Measurements from ENCODE around the gene FAM131C.

DNA sequence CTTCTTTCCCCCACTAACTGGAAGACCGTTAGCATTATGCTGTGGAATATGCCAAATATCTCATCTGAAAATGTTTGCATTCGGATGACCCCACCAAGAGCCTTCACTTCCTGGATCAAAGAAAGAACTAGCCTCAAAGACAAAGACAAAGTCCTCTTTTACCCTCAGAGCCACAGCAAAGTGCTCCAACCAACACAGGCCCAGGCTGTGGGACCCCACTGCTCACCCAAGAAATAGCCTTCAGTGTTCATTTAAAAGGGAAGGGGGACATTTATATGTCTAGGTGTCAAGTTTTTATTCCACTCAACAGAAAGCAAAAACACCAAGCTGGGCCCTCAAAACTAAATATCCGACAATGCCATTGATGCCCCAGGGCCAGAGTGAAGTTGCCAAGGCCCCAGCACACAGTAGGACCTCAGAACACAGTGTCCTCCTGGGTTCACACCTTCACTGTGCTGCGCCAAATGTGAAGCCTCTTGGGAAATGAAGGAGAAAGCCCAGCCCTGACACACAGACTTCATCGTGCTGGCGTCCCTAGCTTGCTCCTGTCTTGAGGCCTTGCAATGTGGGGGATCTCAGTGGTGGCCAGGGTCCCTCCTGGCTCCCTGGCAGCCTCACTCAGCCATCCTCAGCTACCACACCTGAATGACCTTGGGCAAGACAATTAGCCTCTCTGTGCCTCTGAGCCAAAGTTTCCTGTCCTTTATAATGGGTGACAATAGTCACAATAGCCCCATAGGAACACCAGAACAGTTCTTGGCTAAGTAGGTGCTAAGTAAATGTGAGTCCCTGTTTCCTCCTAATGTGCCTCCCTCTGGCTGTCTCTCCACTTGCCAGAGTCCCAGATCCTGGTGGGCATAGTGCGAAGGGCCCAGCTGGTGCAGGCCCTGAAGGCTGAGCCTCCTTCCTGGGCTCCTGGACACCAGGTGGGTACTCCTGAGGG lies 18.6 kb downstream of the FAM131C start:
- TF ChIP-seq, protein P1, sequence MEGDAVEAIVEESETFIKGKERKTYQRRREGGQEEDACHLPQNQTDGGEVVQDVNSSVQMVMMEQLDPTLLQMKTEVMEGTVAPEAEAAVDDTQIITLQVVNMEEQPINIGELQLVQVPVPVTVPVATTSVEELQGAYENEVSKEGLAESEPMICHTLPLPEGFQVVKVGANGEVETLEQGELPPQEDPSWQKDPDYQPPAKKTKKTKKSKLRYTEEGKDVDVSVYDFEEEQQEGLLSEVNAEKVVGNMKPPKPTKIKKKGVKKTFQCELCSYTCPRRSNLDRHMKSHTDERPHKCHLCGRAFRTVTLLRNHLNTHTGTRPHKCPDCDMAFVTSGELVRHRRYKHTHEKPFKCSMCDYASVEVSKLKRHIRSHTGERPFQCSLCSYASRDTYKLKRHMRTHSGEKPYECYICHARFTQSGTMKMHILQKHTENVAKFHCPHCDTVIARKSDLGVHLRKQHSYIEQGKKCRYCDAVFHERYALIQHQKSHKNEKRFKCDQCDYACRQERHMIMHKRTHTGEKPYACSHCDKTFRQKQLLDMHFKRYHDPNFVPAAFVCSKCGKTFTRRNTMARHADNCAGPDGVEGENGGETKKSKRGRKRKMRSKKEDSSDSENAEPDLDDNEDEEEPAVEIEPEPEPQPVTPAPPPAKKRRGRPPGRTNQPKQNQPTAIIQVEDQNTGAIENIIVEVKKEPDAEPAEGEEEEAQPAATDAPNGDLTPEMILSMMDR (IDR thresholded peaks at IDR 0.05), result no peak
- no peak for TF ChIP-seq POLR2A (IDR thresholded peaks at IDR 0.05)
